ENCODE data around the gene RFTN2. TPM values are rescaled to one million over a fixed set of nuclear protein-coding genes. Genes with fewer than 3 reads are reported as not detected.
A peak's percentile ranks its signal among the peaks of the same experiment; 100 is the strongest.
"Not testable (repeated sequence)": the region's sequence is repeated elsewhere in the genome, so short reads cannot be mapped to it uniquely, and the experiment has no call there.

RFTN2 gene
- total RNA-seq, 2 experiments from 2014 or later: not detected

GRCh38 chr2:197641666-197642065, 33.7 kb downstream of the RFTN2 start:
- POLR2A ChIA-PET: no interaction called here
- no peaks in the 10 kb centered on the region for H3K9me3 Mint-ChIP-seq
- CTCF ChIA-PET: no interaction called here

GRCh38 chr2:197640571-197641122, 34.7 kb downstream of the RFTN2 start:
- intact Hi-C loops (cut with micrococcal nuclease); H3K9me3 Mint-ChIP-seq; ATAC-seq; H3K4me1 Mint-ChIP-seq (ENCODE audit: low read depth); DNase-seq; POLR2A ChIA-PET; CTCF ChIA-PET; H3K36me3 Mint-ChIP-seq (ENCODE audit: low read depth); H3K27ac Mint-ChIP-seq: not testable (repeated sequence)
- peak overlapping the region; percentile 19 for H3K4me3 Mint-ChIP-seq
- H3K27me3 Mint-ChIP-seq: peaks cover 14% of the 10 kb centered on the region

More at GRCh38 chr2:197641666-197642065, 33.7 kb downstream of the RFTN2 start:
- TF ChIP-seq CTCF (IDR thresholded peaks at IDR 0.05): no peak
- H3K4me1 Mint-ChIP-seq (ENCODE audit: low read depth): no peaks in the 10 kb centered on the region
- H3K27me3 Mint-ChIP-seq: peaks cover 14% of the 10 kb centered on the region
- intact Hi-C loops (cut with micrococcal nuclease): no loop called here
- H3K4me3 Mint-ChIP-seq: no peak overlapping the region
- ATAC-seq: no peak
- no peak for DNase-seq
- no peaks in the 10 kb centered on the region for H3K36me3 Mint-ChIP-seq (ENCODE audit: low read depth)
- no peak overlapping the region for H3K27ac Mint-ChIP-seq

GRCh38 chr2:197633109-197633657, 42.2 kb downstream of the RFTN2 start:
- no peaks in the 10 kb centered on the region for H3K36me3 Mint-ChIP-seq (ENCODE audit: low read depth)
- H3K4me3 Mint-ChIP-seq: no peak overlapping the region
- no peaks in the 10 kb centered on the region for H3K4me1 Mint-ChIP-seq (ENCODE audit: low read depth)
- no peak for TF ChIP-seq CTCF (IDR thresholded peaks at IDR 0.05)
- no peaks in the 10 kb centered on the region for H3K27me3 Mint-ChIP-seq
- no peak overlapping the region for H3K27ac Mint-ChIP-seq
- intact Hi-C loops (cut with micrococcal nuclease): no loop called here
- ChIA-PET POLR2A (no interaction called here), CTCF (no interaction called here)
- DNase-seq: no peak
- no peak for ATAC-seq
- peaks cover 18% of the 10 kb centered on the region for H3K9me3 Mint-ChIP-seq

- Mint-ChIP-seq H3K4me3 (no peak overlapping the region), H3K27ac (no peak overlapping the region), H3K9me3 (peaks cover 12% of the 10 kb centered on the region), H3K4me1 (ENCODE audit: low read depth) (no peaks in the 10 kb centered on the region), H3K36me3 (ENCODE audit: low read depth) (no peaks in the 10 kb centered on the region), H3K27me3 (no peaks in the 10 kb centered on the region)
- no peak for DNase-seq
- ChIA-PET CTCF (no interaction called here), POLR2A (interaction anchor here (0.6 kb wide), 1 partner anchor 30 kb away, joined by 3 read pairs; no protein-coding TSS in a partner anchor)
- intact Hi-C loops (cut with micrococcal nuclease): no loop called here
- TF ChIP-seq CTCF (IDR thresholded peaks at IDR 0.05): no peak
- ATAC-seq: no peak
Measured at GRCh38 chr2:197628043-197628500, 47.3 kb downstream of the RFTN2 start.

- Mint-ChIP-seq H3K36me3 (ENCODE audit: low read depth) (no peaks in the 10 kb centered on the region), H3K4me3 (no peak overlapping the region), H3K27me3 (no peaks in the 10 kb centered on the region), H3K4me1 (ENCODE audit: low read depth) (no peaks in the 10 kb centered on the region), H3K9me3 (peaks cover 6% of the 10 kb centered on the region), H3K27ac (no peak overlapping the region)
- TF ChIP-seq CTCF (IDR thresholded peaks at IDR 0.05): no peak
- ChIA-PET POLR2A (no interaction called here), CTCF (no interaction called here)
- DNase-seq (no peak), ATAC-seq (no peak)
- intact Hi-C loops (cut with micrococcal nuclease): no loop called here
Measured at GRCh38 chr2:197626965-197627625, 48.3 kb downstream of the RFTN2 start.

Measured in activated CD8-positive, alpha-beta T cell treated with anti-CD3 and anti-CD28 coated beads for 36 hours (primary cell).